GM12892 (cell line): ENCODE data around the gene WDR19.

Experiments
- POLR2A ChIP-seq: IDR thresholded peaks from 2 replicates; pipeline ENCODE4 v1.6.1; 2011; ENCODE audit warnings: low read depth, low read length, control low read depth
- POLR2AphosphoS5 ChIP-seq: IDR thresholded peaks from 2 replicates; pipeline ENCODE4 v1.6.1; 2011; ENCODE audit warnings: low read depth, low read length, control low read depth
- TAF1 ChIP-seq: IDR thresholded peaks from 2 replicates; pipeline ENCODE4 v1.6.1; 2011; ENCODE audit warnings: low read depth, mild to moderate bottlenecking, control low read depth, low read length, borderline replicate concordance

- TF ChIP-seq POLR2A (no peak), TAF1 (no peak), POLR2AphosphoS5 (no peak)
Measured at GRCh38 chr4:39259571-39260330, 77.4 kb downstream of the WDR19 start.
